ENCODE data around the gene FAM171A2.

DNA sequence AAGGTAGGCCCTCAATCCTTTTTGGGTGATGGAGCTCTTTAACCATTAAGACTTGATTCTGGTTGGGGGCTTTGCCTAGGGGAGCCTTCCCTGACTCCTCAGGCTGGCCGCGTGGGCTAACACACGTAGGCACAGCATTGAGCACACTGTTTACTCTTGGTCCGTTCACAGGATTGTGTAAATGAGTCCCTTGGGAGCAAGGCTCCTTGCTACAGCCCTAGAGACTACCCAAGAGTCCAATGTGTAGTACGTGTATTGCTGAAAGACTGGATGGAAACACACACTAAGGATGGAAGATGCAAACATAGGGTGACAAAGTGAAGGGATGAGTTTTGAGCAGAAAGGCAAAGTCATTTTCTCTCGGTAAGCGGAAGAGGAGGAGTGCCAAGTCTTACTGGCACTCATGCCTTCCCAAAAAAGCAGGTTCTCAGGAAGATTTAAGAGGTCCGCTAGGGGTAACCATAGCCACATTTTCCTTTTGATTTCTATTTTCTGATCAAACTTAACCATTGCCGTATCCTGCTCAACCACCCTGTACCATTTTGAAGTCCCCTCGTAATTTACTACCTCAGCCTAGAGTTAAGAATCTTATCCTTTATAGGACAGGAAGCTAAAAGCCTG lies 26.7 kb upstream of the FAM171A2 start:
- no peak for TF ChIP-seq RXRA (IDR thresholded peaks at IDR 0.05)
- TF ChIP-seq, protein P1, sequence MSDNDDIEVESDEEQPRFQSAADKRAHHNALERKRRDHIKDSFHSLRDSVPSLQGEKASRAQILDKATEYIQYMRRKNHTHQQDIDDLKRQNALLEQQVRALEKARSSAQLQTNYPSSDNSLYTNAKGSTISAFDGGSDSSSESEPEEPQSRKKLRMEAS (IDR thresholded peaks at IDR 0.05): no peak
- TF ChIP-seq, protein P2, sequence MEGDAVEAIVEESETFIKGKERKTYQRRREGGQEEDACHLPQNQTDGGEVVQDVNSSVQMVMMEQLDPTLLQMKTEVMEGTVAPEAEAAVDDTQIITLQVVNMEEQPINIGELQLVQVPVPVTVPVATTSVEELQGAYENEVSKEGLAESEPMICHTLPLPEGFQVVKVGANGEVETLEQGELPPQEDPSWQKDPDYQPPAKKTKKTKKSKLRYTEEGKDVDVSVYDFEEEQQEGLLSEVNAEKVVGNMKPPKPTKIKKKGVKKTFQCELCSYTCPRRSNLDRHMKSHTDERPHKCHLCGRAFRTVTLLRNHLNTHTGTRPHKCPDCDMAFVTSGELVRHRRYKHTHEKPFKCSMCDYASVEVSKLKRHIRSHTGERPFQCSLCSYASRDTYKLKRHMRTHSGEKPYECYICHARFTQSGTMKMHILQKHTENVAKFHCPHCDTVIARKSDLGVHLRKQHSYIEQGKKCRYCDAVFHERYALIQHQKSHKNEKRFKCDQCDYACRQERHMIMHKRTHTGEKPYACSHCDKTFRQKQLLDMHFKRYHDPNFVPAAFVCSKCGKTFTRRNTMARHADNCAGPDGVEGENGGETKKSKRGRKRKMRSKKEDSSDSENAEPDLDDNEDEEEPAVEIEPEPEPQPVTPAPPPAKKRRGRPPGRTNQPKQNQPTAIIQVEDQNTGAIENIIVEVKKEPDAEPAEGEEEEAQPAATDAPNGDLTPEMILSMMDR (IDR thresholded peaks at IDR 0.05; ENCODE audit: low read depth, low read length, missing input control): no peak
- no peak for TF ChIP-seq EGR1 (IDR thresholded peaks at IDR 0.05; ENCODE audit: low read depth in 2 of 2)
- TF ChIP-seq YY1 (IDR thresholded peaks at IDR 0.05): no peak
